NB4 (cell line): ENCODE results near the gene UGT1A6.

ENCODE experiments used
- DNase-seq: peaks from one replicate; pipeline ENCODE4 v3.0.0; 2010; ENCODE audit warnings: low read depth
- H3K4me3 ChIP-seq: one replicate; pipeline ENCODE4 v1.5.1; 2011; ENCODE audit warnings: mild to moderate bottlenecking, low read depth, low read length, moderate library complexity
- MYC ChIP-seq: IDR thresholded peaks from 2 replicates; pipeline ENCODE4 v1.6.1; 2011; ENCODE audit warnings: low read depth, low read length
- POLR2A ChIP-seq: IDR thresholded peaks from 2 replicates; pipeline ENCODE4 v1.6.1; 2011; ENCODE audit warnings: mild to moderate bottlenecking; ENCODE audit not compliant: insufficient read length; ENCODE audit errors: extremely low read depth
- TF ChIP-seq, protein P1 (sequence below): IDR thresholded peaks from 2 replicates; pipeline ENCODE4 v1.6.1; 2011; ENCODE audit warnings: low read depth, low read length
- TF ChIP-seq, protein P2 (sequence below): IDR thresholded peaks from one replicate; pipeline ENCODE4 v1.5.1; 2012; ENCODE audit warnings: low read depth, low read length

The UGT1A6 gene

DNA sequence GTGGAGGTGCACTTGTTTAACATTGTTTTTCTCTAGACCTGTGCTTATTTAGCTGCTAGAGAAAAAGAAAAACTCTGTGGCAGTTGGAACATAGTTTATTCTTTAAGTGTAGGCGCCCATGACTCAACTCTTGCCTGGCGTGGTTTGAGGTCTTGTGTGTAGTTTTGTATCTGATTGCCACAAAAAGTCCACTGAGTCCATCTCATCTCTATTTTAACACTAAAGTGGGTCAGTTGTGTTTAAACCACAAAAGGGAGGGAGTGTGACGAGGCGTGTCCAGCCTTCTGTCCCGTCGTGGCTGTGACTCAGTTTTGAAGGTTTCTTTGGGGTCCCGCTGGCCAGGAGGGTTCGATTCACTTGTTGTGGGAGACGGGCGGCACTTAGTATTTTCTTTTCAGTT lies 36.2 kb upstream of the UGT1A6 start:
- H3K4me3 ChIP-seq = no peak overlapping the region
- TF ChIP-seq, protein P1, sequence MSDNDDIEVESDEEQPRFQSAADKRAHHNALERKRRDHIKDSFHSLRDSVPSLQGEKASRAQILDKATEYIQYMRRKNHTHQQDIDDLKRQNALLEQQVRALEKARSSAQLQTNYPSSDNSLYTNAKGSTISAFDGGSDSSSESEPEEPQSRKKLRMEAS = no peak
- no peak for TF ChIP-seq MYC
- TF ChIP-seq, protein P2, sequence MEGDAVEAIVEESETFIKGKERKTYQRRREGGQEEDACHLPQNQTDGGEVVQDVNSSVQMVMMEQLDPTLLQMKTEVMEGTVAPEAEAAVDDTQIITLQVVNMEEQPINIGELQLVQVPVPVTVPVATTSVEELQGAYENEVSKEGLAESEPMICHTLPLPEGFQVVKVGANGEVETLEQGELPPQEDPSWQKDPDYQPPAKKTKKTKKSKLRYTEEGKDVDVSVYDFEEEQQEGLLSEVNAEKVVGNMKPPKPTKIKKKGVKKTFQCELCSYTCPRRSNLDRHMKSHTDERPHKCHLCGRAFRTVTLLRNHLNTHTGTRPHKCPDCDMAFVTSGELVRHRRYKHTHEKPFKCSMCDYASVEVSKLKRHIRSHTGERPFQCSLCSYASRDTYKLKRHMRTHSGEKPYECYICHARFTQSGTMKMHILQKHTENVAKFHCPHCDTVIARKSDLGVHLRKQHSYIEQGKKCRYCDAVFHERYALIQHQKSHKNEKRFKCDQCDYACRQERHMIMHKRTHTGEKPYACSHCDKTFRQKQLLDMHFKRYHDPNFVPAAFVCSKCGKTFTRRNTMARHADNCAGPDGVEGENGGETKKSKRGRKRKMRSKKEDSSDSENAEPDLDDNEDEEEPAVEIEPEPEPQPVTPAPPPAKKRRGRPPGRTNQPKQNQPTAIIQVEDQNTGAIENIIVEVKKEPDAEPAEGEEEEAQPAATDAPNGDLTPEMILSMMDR = no peak
- TF ChIP-seq POLR2A = no peak
- peak; percentile 9 for DNase-seq

DNA sequence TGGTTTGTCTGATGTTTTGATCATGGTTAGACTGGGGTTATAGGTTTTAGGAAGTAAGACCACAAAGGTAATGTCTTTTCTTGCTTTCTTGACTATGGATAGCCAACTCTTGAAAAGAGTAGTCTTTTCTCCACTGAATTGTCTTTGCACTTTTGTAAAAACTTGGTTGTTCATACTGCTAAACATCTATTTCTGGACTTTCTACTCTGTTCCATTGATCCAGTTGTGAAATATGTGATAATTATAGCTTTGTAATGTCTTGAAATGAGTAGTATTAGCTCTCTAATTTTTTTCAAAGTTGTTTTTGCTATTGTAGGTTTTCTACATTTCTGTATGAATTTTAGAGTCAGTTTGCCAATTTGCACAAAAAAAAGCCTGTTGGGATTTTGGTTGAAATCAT lies 34.1 kb upstream of the UGT1A6 start:
- TF ChIP-seq, protein P1 = no peak
- no peak for TF ChIP-seq MYC
- no peak for TF ChIP-seq POLR2A
- TF ChIP-seq, protein P2 = no peak
- no peak overlapping the region for H3K4me3 ChIP-seq
- DNase-seq = no peak

DNA sequence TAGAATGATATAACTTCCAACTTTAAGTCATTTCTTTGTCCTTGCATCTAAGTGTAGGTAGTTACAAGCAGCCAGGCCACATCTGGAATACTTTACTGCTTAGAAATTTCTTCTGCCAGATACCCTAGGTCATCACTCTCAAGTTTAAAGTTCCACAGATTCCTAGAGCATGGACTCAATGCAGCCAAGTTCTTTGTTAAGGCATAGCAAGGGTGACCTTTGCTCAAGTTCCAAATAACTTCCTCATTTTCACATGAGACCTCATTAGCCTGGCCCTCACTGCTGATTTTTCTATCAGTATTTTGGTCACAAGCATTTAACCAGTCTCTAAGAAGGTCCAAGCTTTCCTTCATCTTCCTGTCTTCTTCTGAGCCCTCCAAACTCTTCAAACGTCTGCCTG lies 28.8 kb upstream of the UGT1A6 start:
- no peak for TF ChIP-seq MYC
- peak; percentile 16 for DNase-seq
- H3K4me3 ChIP-seq = no peak overlapping the region

DNA sequence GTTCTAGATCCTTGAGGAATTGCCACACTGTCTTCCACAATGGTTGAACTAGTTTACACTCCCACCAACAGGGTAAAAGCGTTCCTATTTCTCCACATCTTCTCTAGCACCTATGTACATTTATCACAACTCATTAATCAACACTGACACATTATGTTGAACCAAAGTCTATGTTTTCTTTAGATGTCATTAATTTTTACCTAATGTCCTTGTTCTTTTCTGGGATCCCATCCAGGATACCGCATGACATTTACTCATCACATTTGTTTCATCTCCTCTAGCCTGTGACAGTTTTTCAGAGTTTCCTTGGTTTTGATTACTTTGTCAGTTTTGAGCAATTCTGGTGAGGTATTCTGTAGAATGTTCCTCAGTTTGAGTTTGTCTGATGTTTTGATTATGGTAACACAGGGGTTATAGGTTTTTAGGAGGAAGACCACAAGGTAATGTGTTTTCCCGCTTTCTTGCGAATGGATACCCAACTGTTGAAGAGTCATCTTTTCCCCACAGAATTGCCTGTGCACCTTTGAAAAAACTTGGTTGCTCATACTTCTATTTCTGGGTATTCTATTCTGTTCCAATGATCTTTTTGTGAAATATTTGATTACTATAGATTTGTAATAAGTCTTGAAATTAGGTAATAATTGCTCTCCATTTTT lies 24.0 kb upstream of the UGT1A6 start:
- no peak for DNase-seq
- H3K4me3 ChIP-seq = no peak overlapping the region
- no peak for TF ChIP-seq POLR2A
- no peak for TF ChIP-seq MYC
- TF ChIP-seq, protein P1 = no peak
- TF ChIP-seq, protein P2 = no peak

DNA sequence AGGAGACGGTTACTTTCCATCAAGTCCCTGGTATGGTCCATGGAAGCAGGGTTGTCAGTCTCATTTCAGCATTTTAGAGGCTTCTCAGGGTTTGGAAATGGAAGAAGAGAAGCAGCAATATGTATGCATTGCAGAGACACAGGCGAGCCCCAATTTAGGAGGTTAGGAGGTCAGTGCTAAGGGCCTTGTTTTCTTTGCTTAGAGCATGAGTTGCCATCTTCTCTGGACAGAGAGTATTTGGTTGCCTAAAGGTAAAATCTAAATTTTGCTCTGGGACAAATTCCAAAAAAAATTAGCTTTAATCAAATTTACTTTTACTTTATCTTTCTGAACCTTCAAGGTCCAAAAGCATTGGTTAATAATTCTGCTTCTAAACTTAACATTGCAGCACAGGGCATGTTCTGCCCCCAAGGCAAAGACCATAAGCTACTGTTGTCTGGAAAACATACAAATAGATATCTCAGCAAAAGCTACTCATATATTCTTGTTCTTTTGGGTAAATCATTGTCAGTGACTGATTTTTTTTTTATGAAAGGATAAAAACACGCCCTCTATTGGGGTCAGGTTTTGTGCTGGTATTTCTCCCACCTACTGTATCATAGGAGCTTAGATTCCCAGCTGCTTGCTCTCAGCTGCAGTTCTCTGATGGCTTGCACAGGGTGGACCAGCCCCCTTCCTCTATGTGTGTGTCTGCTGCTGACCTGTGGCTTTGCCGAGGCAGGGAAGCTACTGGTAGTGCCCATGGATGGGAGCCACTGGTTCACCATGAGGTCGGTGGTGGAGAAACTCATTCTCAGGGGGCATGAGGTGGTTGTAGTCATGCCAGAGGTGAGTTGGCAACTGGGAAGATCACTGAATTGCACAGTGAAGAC lies 21.2 kb upstream of the UGT1A6 start, which contains the start of gene UGT1A9:
Gene UGT1A9 (plus strand): TSS at position 609 of the 872 bp plus-strand sequence. CDS start 37 bp downstream, at position 646.
- no peak within 1 kb of the TSS for H3K4me3 ChIP-seq
- TF ChIP-seq, protein P1 = no peak
- TF ChIP-seq POLR2A = no peak
- TF ChIP-seq MYC = no peak
- TF ChIP-seq, protein P2 = no peak
- no peak for DNase-seq

DNA sequence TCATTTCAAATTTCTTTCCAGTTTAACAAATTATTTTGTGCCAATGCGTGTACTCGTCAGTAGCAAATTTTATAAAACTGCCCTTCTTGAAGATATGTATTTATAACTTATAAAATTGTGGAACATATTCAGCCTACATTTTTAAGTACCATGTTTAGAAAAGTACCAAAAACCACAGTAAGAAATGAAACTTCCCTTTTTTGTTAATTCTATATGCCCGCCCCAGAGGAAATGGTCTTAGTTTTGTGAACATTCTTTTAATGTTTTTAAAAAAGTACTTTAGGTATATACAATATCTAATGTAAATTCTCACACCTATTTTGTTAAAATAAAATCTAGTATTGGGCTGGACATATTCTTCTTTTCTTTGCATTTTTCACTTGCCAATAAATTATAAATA lies 19.8 kb upstream of the UGT1A6 start:
- H3K4me3 ChIP-seq = no peak overlapping the region
- DNase-seq = no peak
- no peak for TF ChIP-seq POLR2A
- TF ChIP-seq, protein P1 = no peak
- TF ChIP-seq, protein P2 = no peak
- TF ChIP-seq MYC = no peak
